Cardiac fibroblast (primary cell): ENCODE data around the gene HOXB7.

Experiments used
- DNase-seq, 2 donors: peaks; one replicate each; pipeline versions ENCODE4 v3.0.0 to v3.0.0-alpha.2; 2010; ENCODE audit warnings: low read depth in 2 of 2
- H3K4me3 ChIP-seq, 2 donors: replicated peaks in 1 of 2; 1 replicate in 1 of 2; 2 replicates in 1 of 2; pipeline ENCODE4 v1.5.1; 2011; ENCODE audit warnings: low read depth in 2 of 2, low read length in 2 of 2, mild to moderate bottlenecking in 2 of 2, moderate library complexity in 1 of 2
- CTCF ChIP-seq: IDR thresholded peaks from one replicate; pipeline ENCODE4 v1.5.1; 2011; ENCODE audit warnings: low read depth, mild to moderate bottlenecking, low read length, inconsistent platforms

The HOXB7 gene

GRCh38 chr17:48634493-48635208 is 23.8 kb upstream of the HOXB7 start:
- no peak for TF ChIP-seq CTCF
- H3K4me3 ChIP-seq = no peak overlapping the region
- DNase-seq = no peak

DNA sequence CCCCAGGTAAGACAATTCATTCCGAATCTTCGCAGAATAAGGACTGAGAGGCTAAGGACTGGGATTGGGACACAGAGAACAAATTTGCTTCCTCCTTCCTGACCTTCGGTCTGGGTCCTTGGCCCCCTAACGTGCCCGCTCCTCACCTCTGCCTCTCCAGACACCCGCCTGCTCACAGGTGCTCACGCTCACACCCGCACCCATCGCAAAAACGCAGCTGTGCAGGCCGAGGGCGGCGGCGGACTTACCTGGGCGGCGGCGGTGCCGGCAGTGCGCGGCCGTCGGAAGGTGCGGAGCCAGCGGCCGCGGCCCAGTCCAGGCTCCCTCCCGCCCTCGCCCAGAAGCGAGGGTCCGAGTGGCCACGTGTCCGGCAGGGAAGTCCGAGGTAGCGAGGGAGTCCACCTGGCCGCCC is 22.5 kb upstream of the HOXB7 start:
- no peak overlapping the region for H3K4me3 ChIP-seq
- DNase-seq = no peak
- TF ChIP-seq CTCF = no peak

DNA sequence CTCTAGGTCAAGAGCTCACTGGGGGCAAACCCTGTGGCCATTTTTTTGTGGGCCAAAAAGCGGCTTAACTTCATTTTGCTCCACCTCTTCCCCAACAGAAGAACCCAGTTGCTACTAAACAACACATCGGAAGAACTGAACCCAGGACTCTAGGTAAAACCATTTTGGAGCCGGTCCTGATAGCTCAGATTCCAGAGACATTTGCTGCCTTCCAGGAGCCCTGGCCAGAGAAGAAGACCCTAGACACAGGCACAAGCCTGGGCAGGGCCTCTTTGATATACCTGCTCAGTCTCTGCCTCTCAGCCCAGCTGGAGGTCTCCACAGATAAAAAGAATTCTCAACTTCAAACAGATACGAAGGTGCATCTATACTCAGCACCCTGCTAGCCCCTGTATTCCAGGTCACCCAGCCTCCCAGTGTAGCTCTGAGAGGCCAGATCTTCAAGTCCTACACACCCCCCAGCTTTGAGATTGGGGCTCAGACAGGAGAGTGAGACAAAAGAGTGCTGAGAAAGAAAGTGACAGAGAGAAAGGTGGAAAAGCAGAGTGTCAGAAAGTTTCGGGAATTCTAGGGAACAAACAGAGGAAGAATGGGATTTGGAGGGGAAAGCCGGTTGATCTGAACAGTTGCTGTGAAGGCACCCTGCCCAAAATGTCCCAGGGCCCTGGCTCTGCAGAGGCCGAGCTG is 21.9 kb upstream of the HOXB7 start:
- no peak overlapping the region for H3K4me3 ChIP-seq
- no peak for TF ChIP-seq CTCF
- DNase-seq = no peak

DNA sequence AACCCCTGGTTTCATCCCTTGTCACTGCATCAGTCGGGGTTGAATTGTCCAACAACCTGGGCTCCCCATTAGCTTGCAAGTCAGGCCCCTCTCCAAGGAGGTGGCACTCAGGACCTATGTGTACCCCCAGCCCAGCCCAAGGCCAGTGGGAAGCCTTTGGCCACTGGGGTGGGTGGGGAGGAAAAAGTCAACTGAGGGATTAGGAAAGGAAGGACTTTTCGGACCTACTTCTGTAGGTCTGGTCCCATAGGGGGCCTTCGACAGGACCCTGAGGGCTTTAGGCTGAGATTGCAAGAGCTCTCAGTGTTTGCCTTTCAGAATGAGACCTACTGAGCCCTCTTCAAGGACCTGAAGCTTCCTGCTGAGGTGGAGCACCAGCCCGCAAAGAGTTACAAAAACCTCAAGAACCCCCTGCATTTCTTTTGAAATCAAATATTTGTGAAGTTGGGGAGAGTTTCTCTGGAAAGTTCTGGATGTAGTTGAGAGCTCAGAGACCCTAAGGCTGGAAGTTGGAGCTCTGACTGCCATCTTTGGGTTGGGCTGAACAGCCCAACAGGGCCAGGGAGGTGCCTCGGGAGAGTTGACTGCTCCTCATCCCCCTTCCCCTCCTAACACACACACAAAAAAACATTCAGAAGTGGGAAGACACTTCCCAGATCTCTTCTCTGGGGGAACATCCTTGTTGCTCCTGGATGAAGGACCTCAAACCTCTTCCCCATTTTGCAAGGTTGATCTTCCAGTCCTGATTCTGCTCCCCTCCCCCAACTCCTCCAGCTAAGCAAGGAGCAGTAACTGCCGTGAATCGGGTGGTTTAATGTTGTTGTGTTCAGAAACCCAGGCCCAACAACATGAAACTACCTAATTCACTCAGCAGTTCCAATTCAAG is 21.1 kb upstream of the HOXB7 start:
- no peak overlapping the region for H3K4me3 ChIP-seq
- no peak for DNase-seq
- no peak for TF ChIP-seq CTCF

- DNase-seq = no peak
- no peak for TF ChIP-seq CTCF
- H3K4me3 ChIP-seq = no peak overlapping the region
Measured at GRCh38 chr17:48630925-48631692, 20.3 kb upstream of the HOXB7 start.

GRCh38 chr17:48630009-48630924 is 19.4 kb upstream of the HOXB7 start:
- no peak for DNase-seq
- no peak overlapping the region for H3K4me3 ChIP-seq
- TF ChIP-seq CTCF = no peak
